ENCODE measurements around the gene NODAL. TPM values are rescaled to one million over a fixed set of nuclear protein-coding genes. Genes with fewer than 3 reads are reported as not detected.

Gene NODAL
- polyA plus RNA-seq, 2 of the 4 experiments (the other 2 are of a cell fraction) = not detected

- TF ChIP-seq FOXS1 (CRISPR knock-in tag; IDR thresholded peaks at IDR 0.05) (no peak), MYC (IDR thresholded peaks at IDR 0.05; ENCODE audit: borderline replicate concordance, low read length) (no peak), NR3C1 (IDR thresholded peaks at IDR 0.05) (no peak), FOSB (CRISPR knock-in tag; IDR thresholded peaks at IDR 0.05) (no peak), REST (IDR thresholded peaks at IDR 0.05) (no peak), HES2 (IDR thresholded peaks at IDR 0.05) (no peak), PHF8 (IDR thresholded peaks at IDR 0.05; ENCODE audit: borderline replicate concordance, low read depth) (peak; percentile 77), MAZ (IDR thresholded peaks at IDR 0.05; ENCODE audit: borderline replicate concordance, low read depth, low read length) (no peak), ZSCAN20 (CRISPR knock-in tag; IDR thresholded peaks at IDR 0.05) (no peak), HOXB5 (CRISPR knock-in tag; IDR thresholded peaks at IDR 0.05) (peak; percentile 59; the same call in 1 of the 2 replicates), USF2 (IDR thresholded peaks at IDR 0.05) (no peak), HEYL (CRISPR knock-in tag; IDR thresholded peaks at IDR 0.05) (no peak), PBX3 (IDR thresholded peaks at IDR 0.05) (no peak), ESRRA (IDR thresholded peaks at IDR 0.05; ENCODE audit: borderline replicate concordance, low read length) (no peak), EHMT2 (IDR thresholded peaks at IDR 0.05; ENCODE audit: low read depth) (no peak), E2F6 (IDR thresholded peaks at IDR 0.05; ENCODE audit: borderline replicate concordance, low read depth) (peak; percentile 98)
Observed at GRCh38 chr10:70404036-70404786, 37.3 kb downstream of the NODAL start, which contains the start of gene EIF4EBP2 (continued).

GRCh38 chr10:70403483-70404035, 37.9 kb downstream of the NODAL start:
- H3K27ac ChIP-seq = peak overlapping the region; percentile 47 to 92
- ATAC-seq = peak; percentile 2 to 89; a peak in 3 of 6 replicates

More at GRCh38 chr10:70403483-70404035, 37.9 kb downstream of the NODAL start:
- peaks cover 15% of the 10 kb centered on the region for H3K4me1 ChIP-seq
- DNase-seq (ENCODE audit: low read depth in 1 of 2, low spot score in 1 of 2) (no peak), FAIRE-seq (no peak)
- peak overlapping the region; percentile 58 for H3K4me3 ChIP-seq
- POLR2A ChIA-PET = interaction anchor here (0.6 to 1.7 kb wide), 16 partner anchors 9 to 257 kb away, joined by 3 to 9 read pairs (median 3); partner anchors contain the start of genes PPA1, SAR1A and TYSND1
- CTCF ChIA-PET = interaction anchor here (0.6 to 2.8 kb wide), 11 partner anchors 16 to 287 kb away, joined by 3 to 15 read pairs (median 4); partner anchors contain the start of gene LRRC20
- peak overlapping the region; percentile 97 for H3K4me2 ChIP-seq
- TF ChIP-seq ATOH8 (CRISPR knock-in tag; IDR thresholded peaks at IDR 0.05; ENCODE audit: low read depth) = no peak
- no peak for TF ChIP-seq ZSCAN20 (CRISPR knock-in tag; IDR thresholded peaks at IDR 0.05)
- TF ChIP-seq CHD2 (IDR thresholded peaks at IDR 0.05; ENCODE audit: low read length, partially characterized antibody) = no peak
- TF ChIP-seq NR3C1 (IDR thresholded peaks at IDR 0.05) = no peak
- TF ChIP-seq FOSB (CRISPR knock-in tag; IDR thresholded peaks at IDR 0.05) = no peak
- no peak for TF ChIP-seq CTCF (IDR thresholded peaks at IDR 0.05)
- TF ChIP-seq MYC (IDR thresholded peaks at IDR 0.05; ENCODE audit: borderline replicate concordance, low read length) = no peak
- TF ChIP-seq RAD21 (conservative IDR thresholded peaks at IDR 0.05 in 1 of 2, IDR thresholded peaks at IDR 0.05 in 1 of 2) = no peak
- no peak for TF ChIP-seq RNF2 (IDR thresholded peaks at IDR 0.05; ENCODE audit: borderline replicate concordance, low read depth)
- no peak for TF ChIP-seq KDM1A (IDR thresholded peaks at IDR 0.05; ENCODE audit: low read depth)
- no peak for TF ChIP-seq RARB (CRISPR knock-in tag; IDR thresholded peaks at IDR 0.05)
- TF ChIP-seq POLR2AphosphoS2 (conservative IDR thresholded peaks at IDR 0.05; ENCODE audit: low read length) = no peak
- no peak for TF ChIP-seq ZFP36 (IDR thresholded peaks at IDR 0.05; ENCODE audit: borderline replicate concordance, partially characterized antibody)
- no peak for TF ChIP-seq NPAS2 (CRISPR knock-in tag; IDR thresholded peaks at IDR 0.05; ENCODE audit: borderline replicate concordance)
- H3K9me3 ChIP-seq = no peaks in the 10 kb centered on the region
- 3% methylated on average over 10 of the region's 12 CpGs for WGBS (ENCODE audit: missing lambda C conversion rate)

All from A549 (cell line).